Keratinocyte (primary cell): ENCODE measurements around the gene LRPPRC. TPM values are rescaled to one million over a fixed set of nuclear protein-coding genes. Genes with fewer than 3 reads are reported as not detected.

Source experiments
- DNase-seq: peaks from one replicate; pipeline ENCODE4 v3.0.0-alpha.2; 2011; ENCODE audit warnings: low read depth, missing footprints, low spot score
- FAIRE-seq: peaks from 2 replicates; lab custom pipeline; 2011; peaks lifted over from hg19 to GRCh38; lab: Jason Lieb, UNC
- H2AFZ ChIP-seq: 2 replicates; pipeline ENCODE4 v1.6.0; 2012; ENCODE audit warnings: low read length, control low read depth, inconsistent platforms; ENCODE audit not compliant: control insufficient read depth
- H3K27ac ChIP-seq: 2 replicates; pipeline ENCODE4 v1.5.1; 2011; ENCODE audit warnings: low read length; ENCODE audit not compliant: control insufficient read depth, insufficient read depth
- H3K27me3 ChIP-seq: 3 replicates; pipeline ENCODE4 v1.6.0; 2011; ENCODE audit warnings: low read length; ENCODE audit not compliant: control insufficient read depth, insufficient read depth; ENCODE audit errors: extremely low read depth
- H3K36me3 ChIP-seq, 2 experiments: 2 replicates in 1 of 2; 3 replicates in 1 of 2; pipeline ENCODE4 v1.5.1; 2011; ENCODE audit warnings: low read length in 2 of 2, mild to moderate bottlenecking in 1 of 2; ENCODE audit not compliant: control insufficient read depth in 2 of 2, insufficient read depth in 2 of 2; ENCODE audit errors: extremely low read depth in 1 of 2
- H3K4me1 ChIP-seq: 3 replicates; pipeline ENCODE4 v1.5.1; 2011; ENCODE audit warnings: low read length; ENCODE audit not compliant: control insufficient read depth, insufficient read depth; ENCODE audit errors: extremely low read depth
- H3K4me2 ChIP-seq: 3 replicates; pipeline ENCODE4 v1.6.0; 2011; ENCODE audit warnings: low read depth, low read length; ENCODE audit not compliant: control insufficient read depth, insufficient read depth; ENCODE audit errors: extremely low read depth
- H3K4me3 ChIP-seq, 3 experiments: fragments of 200-600 bp in 1 of 3; sonication (generic) in 1 of 3; 2 replicates in 2 of 3; 3 replicates in 1 of 3; pipeline ENCODE4 v1.5.1; 2011 to 2016; ENCODE audit warnings: low read length in 3 of 3, mild to moderate bottlenecking in 3 of 3, control low read depth in 2 of 3, inconsistent platforms in 1 of 3, low read depth in 1 of 3, mixed read lengths in 1 of 3, mixed run types in 1 of 3, moderate library complexity in 1 of 3; ENCODE audit not compliant: control insufficient read depth in 2 of 3, insufficient read depth in 2 of 3; ENCODE audit errors: extremely low read depth in 1 of 3
- H3K79me2 ChIP-seq: 2 replicates; pipeline ENCODE4 v1.6.0; 2012; ENCODE audit warnings: low read length; ENCODE audit not compliant: control insufficient read depth, insufficient read depth
- H3K9ac ChIP-seq: 3 replicates; pipeline ENCODE4 v1.6.0; 2011; ENCODE audit warnings: low read length; ENCODE audit not compliant: control insufficient read depth, insufficient read depth; ENCODE audit errors: extremely low read depth
- H3K9me1 ChIP-seq: 3 replicates; pipeline ENCODE4 v1.6.0; 2011; ENCODE audit warnings: low read length; ENCODE audit not compliant: control insufficient read depth, insufficient read depth; ENCODE audit errors: extremely low read depth
- H3K9me3 ChIP-seq: 2 replicates; pipeline ENCODE4 v1.5.1; 2012; ENCODE audit warnings: low read depth, low read length; ENCODE audit not compliant: control insufficient read depth
- H4K20me1 ChIP-seq: 3 replicates; pipeline ENCODE4 v1.6.0; 2011; ENCODE audit warnings: low read length; ENCODE audit not compliant: control insufficient read depth, insufficient read depth; ENCODE audit errors: extremely low read depth
- CTCF ChIP-seq, 3 experiments: IDR thresholded peaks in 1 of 3; conservative IDR thresholded peaks in 1 of 3; optimal IDR thresholded peaks in 1 of 3; 2 replicates in 2 of 3; 3 replicates in 1 of 3; pipeline versions ENCODE3 to v1.5.1; 2011; ENCODE audit warnings: low read length in 3 of 3, mild to moderate bottlenecking in 3 of 3, moderate library complexity in 2 of 3, control low read depth in 1 of 3, inconsistent platforms in 1 of 3; ENCODE audit not compliant: insufficient read depth in 2 of 3; ENCODE audit errors: extremely low read depth in 1 of 3
- EZH2 ChIP-seq: IDR thresholded peaks from one replicate; pipeline ENCODE4 v1.6.1; 2012; ENCODE audit warnings: inconsistent platforms, mild to moderate bottlenecking, low read length, moderate library complexity
- dilution Hi-C: fragments of 300-500 bp; cut with MboI; formaldehyde crosslinking; loops from one replicate; pipeline ENCODE4 v1.7.0; 2020; ENCODE audit warnings: low sequenced_read_pairs; ENCODE audit not compliant: extremely low pct_ligation_motif_present
- polyA plus RNA-seq, 5 experiments: library from polyadenylated mRNA; depleted of rRNA in 3 of 5; stranded (reverse) in 3 of 5; stranded (forward) in 1 of 5; unstranded in 1 of 5; fragments of >200 nt; gene quantifications; 1 replicate in 1 of 5; 2 replicates in 3 of 5; 3 replicates in 1 of 5; pipeline versions ENCODE4 v1.2.1 to v1.2.3, GENCODE V29; 2011 to 2012; ENCODE audit warnings: missing spikeins in 2 of 5, low read depth in 1 of 5, low replicate concordance in 1 of 5

LRPPRC gene
- polyA plus RNA-seq, 1 donor (not counting 4 experiments of a cell fraction or from before 2014, with no cell fraction given), result 115 TPM

- dilution Hi-C loops, result no loop called here
- no peak overlapping the region for H2AFZ ChIP-seq
- H3K79me2 ChIP-seq, result no peaks in the 10 kb centered on the region
- no peak overlapping the region for H3K4me3 ChIP-seq
- FAIRE-seq (no peak), DNase-seq (no peak)
- no peaks in the 10 kb centered on the region for H4K20me1 ChIP-seq
- H3K9me1 ChIP-seq, result no peaks in the 10 kb centered on the region
- no peak overlapping the region for H3K9ac ChIP-seq
- no peaks in the 10 kb centered on the region for H3K36me3 ChIP-seq
- no peak for TF ChIP-seq EZH2
- peak in 1 of 3 experiments; percentile 7 for TF ChIP-seq CTCF (optimal IDR thresholded peaks at IDR 0.05 in 1 of 3, IDR thresholded peaks at IDR 0.05 in 1 of 3, conservative IDR thresholded peaks at IDR 0.05 in 1 of 3; ENCODE audit: extremely low read depth in 1 of 3, insufficient read depth in 2 of 3, low read length in 3 of 3)
- no peaks in the 10 kb centered on the region for H3K9me3 ChIP-seq
- no peak overlapping the region for H3K4me2 ChIP-seq
- no peak overlapping the region for H3K27ac ChIP-seq
- peaks cover 4% of the 10 kb centered on the region for H3K27me3 ChIP-seq
- no peaks in the 10 kb centered on the region for H3K4me1 ChIP-seq
Observed at GRCh38 chr2:44009136-44009735, 13.4 kb upstream of the LRPPRC start.

DNA sequence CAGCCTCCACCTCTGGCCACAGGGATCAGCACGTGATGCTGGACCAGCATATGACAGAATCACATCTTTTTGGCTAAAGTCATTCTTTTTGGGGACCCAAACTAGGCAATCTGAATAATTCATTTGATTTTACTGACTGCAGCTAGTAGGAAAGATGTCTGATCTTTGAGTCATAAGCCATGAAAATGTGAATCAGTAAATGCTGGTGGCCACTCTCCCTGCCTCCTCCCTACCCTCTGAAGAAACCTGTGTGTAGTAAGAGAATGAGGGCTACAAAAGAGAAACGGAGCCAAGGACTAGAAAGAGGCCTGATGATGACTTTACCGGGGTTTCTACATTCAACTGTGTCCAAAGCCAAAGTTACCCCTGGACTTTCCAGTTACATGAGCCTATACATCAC is 10.1 kb upstream of the LRPPRC start:
- TF ChIP-seq CTCF (optimal IDR thresholded peaks at IDR 0.05 in 1 of 3, IDR thresholded peaks at IDR 0.05 in 1 of 3, conservative IDR thresholded peaks at IDR 0.05 in 1 of 3; ENCODE audit: extremely low read depth in 1 of 3, insufficient read depth in 2 of 3, low read length in 3 of 3) (no peak), EZH2 (no peak)
- Histone ChIP-seq H3K27ac (no peak overlapping the region), H3K9ac (no peak overlapping the region), H3K9me3 (no peaks in the 10 kb centered on the region), H3K9me1 (no peaks in the 10 kb centered on the region), H3K4me1 (no peaks in the 10 kb centered on the region), H3K4me3 (no peak overlapping the region), H3K27me3 (peaks cover 4% of the 10 kb centered on the region), H2AFZ (no peak overlapping the region), H3K79me2 (no peaks in the 10 kb centered on the region), H4K20me1 (no peaks in the 10 kb centered on the region), H3K36me3 (no peaks in the 10 kb centered on the region), H3K4me2 (no peak overlapping the region)
- DNase-seq, result no peak
- dilution Hi-C loops, result no loop called here
- no peak for FAIRE-seq
